Chondrocyte (in vitro differentiated cells): ENCODE results near the gene GSS. TPM values are rescaled to one million over a fixed set of nuclear protein-coding genes. Genes with fewer than 3 reads are reported as not detected.
A peak's percentile ranks its signal among the peaks of the same experiment; 100 is the strongest.

Experiments used
- DNase-seq: peaks from one replicate; pipeline ENCODE4 v3.0.0; 2021; ENCODE audit warnings: mixed read lengths, low spot score
- H3K27ac Mint-ChIP-seq: one replicate; pipeline ENCODE4 v1.8.0; 2021; ENCODE audit warnings: mild to moderate bottlenecking, moderate library complexity, mixed read lengths; ENCODE audit not compliant: unreplicated experiment
- H3K27me3 Mint-ChIP-seq: 2 replicates; pipeline ENCODE4 v1.8.0; 2021; ENCODE audit warnings: low read depth, mixed read lengths
- H3K36me3 Mint-ChIP-seq: 2 replicates; pipeline ENCODE4 v1.8.0; 2021; ENCODE audit warnings: low read depth, mixed read lengths
- H3K4me1 Mint-ChIP-seq: 2 replicates; pipeline ENCODE4 v1.8.0; 2021; ENCODE audit warnings: low read depth, mild to moderate bottlenecking, mixed read lengths
- H3K4me3 Mint-ChIP-seq: one replicate; pipeline ENCODE4 v1.8.0; 2021; ENCODE audit warnings: mild to moderate bottlenecking, moderate library complexity, mixed read lengths; ENCODE audit not compliant: unreplicated experiment
- H3K9me3 Mint-ChIP-seq: 2 replicates; pipeline ENCODE4 v1.8.0; 2021; ENCODE audit warnings: low read depth, mixed read lengths
- CTCF ChIP-seq: fragments of 200-600 bp; sonication (generic); IDR thresholded peaks from 2 replicates; pipeline ENCODE4 v1.5.0; 2021; ENCODE audit warnings: antibody characterized with exemption, mild to moderate bottlenecking, moderate library complexity
- total RNA-seq: library from RNA; stranded (reverse); gene quantifications from 3 replicates; pipeline ENCODE4 v1.2.1, GENCODE V29; 2021

The GSS gene
- total RNA-seq, 1 donor from 2014 or later = 57.3 TPM

GRCh38 chr20:34999021-34999451 lies 43.4 kb upstream of the GSS start:
- Mint-ChIP-seq H3K27ac (no peak overlapping the region), H3K36me3 (peaks cover 59% of the 10 kb centered on the region), H3K4me3 (no peak overlapping the region), H3K9me3 (no peaks in the 10 kb centered on the region), H3K27me3 (no peaks in the 10 kb centered on the region), H3K4me1 (no peaks in the 10 kb centered on the region)
- no peak for DNase-seq
- TF ChIP-seq CTCF = no peak

- Mint-ChIP-seq H3K27ac (no peak overlapping the region), H3K27me3 (no peaks in the 10 kb centered on the region), H3K9me3 (no peaks in the 10 kb centered on the region), H3K4me3 (no peak overlapping the region), H3K36me3 (peaks cover 56% of the 10 kb centered on the region), H3K4me1 (no peaks in the 10 kb centered on the region)
- no peak for TF ChIP-seq CTCF
- no peak for DNase-seq
Measured at GRCh38 chr20:34998331-34998950, 42.8 kb upstream of the GSS start.

GRCh38 chr20:34997774-34998173 lies 42.2 kb upstream of the GSS start:
- H3K36me3 Mint-ChIP-seq = peaks cover 55% of the 10 kb centered on the region
- no peaks in the 10 kb centered on the region for H3K27me3 Mint-ChIP-seq
- TF ChIP-seq CTCF = no peak
- no peak for DNase-seq
- no peaks in the 10 kb centered on the region for H3K4me1 Mint-ChIP-seq
- no peak overlapping the region for H3K27ac Mint-ChIP-seq
- H3K9me3 Mint-ChIP-seq = no peaks in the 10 kb centered on the region
- H3K4me3 Mint-ChIP-seq = no peak overlapping the region

GRCh38 chr20:34997131-34997561 lies 41.5 kb upstream of the GSS start:
- H3K4me3 Mint-ChIP-seq = no peak overlapping the region
- H3K27me3 Mint-ChIP-seq = no peaks in the 10 kb centered on the region
- peaks cover 52% of the 10 kb centered on the region for H3K36me3 Mint-ChIP-seq
- H3K9me3 Mint-ChIP-seq = no peaks in the 10 kb centered on the region
- peak; percentile 94 for DNase-seq
- no peaks in the 10 kb centered on the region for H3K4me1 Mint-ChIP-seq
- TF ChIP-seq CTCF = no peak
- H3K27ac Mint-ChIP-seq = no peak overlapping the region

GRCh38 chr20:34996243-34997028 lies 40.8 kb upstream of the GSS start:
- Mint-ChIP-seq H3K27ac (peak overlapping the region; percentile 41), H3K4me1 (no peaks in the 10 kb centered on the region), H3K36me3 (peaks cover 48% of the 10 kb centered on the region), H3K9me3 (no peaks in the 10 kb centered on the region), H3K4me3 (no peak overlapping the region), H3K27me3 (no peaks in the 10 kb centered on the region)
- TF ChIP-seq CTCF = no peak
- peak; percentile 90 for DNase-seq
